GM19035 (cell line): Measurements from ENCODE around the gene KLHL6.
A peak's percentile ranks its signal among the peaks of the same experiment; 100 is the strongest.
"Not testable (repeated sequence)": the region's sequence is repeated elsewhere in the genome, so short reads cannot be mapped to it uniquely, and the experiment has no call there.

ENCODE experiments used
- ATAC-seq: cut with Tn5 transposase; IDR thresholded peaks from one replicate; pipeline ENCODE4 v1.9.1; 2021; ENCODE audit not compliant: unreplicated experiment

Gene KLHL6

DNA sequence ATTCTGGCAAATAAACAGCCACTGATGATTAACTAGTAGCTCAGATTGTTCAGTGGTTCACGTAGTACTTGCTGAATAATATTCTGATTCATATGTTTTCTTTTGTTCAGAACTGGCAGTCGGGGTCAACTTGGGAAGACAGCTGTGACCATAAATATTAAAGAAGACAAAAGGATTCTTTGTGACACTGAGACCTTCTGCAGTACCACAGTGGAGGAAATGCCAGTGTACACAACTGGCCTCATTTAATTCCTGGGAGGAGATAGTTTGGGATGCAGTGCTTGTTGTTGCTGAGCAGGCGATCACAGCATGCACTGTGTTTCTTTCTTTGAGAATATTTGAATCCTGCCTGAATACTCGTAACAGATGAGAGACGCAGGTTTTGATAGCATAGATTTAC, 100.4 kb downstream of the KLHL6 start:
- no peak for ATAC-seq

DNA sequence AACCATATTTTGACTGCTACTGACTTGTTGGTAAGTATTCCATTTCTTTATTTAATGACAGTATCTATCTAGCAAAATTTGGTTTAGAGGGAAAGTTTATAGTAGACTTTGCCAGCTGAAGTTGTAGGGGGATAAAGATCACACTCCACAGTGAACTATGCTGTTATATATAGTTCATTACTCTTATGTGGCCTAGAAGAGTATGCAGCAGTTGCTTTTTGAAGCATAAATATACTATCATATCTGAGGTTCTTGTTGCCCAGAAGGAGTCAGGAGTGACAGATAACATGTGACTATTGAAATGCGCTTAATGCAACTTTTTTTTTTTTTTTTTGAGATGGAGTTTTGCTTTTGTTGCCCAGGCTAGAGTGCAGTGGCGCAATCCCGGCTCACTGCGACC, 101.4 kb downstream of the KLHL6 start:
- ATAC-seq: no peak

DNA sequence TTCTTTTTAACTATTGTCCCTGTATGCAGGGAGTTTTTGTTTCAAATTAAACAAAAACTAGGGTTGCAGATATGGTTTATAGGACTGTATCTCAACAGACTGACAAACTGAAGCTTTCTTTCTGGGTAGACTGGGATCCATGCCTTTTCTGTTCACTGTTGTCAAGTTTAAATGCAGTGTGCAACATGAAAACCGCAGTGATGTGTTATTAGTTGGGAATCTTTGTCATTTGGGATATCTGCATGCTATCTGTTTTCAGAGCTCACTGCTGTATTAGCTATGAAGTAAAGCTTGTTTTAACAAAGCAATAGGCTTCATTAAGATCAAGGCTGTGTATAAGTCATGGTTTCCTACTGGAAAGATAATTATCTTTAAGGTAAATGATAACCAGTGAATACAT, 105.7 kb downstream of the KLHL6 start:
- no peak for ATAC-seq

DNA sequence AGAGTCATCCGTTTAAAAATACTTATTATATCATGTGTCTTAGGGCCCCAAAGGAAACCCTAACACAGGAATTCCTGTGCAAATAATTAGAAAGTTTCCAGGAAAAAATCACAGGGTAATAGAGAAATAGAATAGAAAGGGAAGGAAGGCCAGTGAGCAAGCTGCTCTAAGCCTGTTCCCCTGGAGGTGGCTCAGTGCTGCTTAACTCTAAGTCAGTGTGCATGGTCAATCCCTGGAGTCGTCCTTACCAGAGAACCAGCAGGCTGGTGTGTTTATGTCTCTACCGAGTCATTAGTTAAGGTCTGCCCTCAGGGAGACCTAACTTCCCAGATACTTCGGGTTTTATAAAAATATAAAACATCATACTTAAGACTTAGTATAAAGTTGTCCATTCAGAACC, 106.1 kb downstream of the KLHL6 start:
- ATAC-seq: no peak

DNA sequence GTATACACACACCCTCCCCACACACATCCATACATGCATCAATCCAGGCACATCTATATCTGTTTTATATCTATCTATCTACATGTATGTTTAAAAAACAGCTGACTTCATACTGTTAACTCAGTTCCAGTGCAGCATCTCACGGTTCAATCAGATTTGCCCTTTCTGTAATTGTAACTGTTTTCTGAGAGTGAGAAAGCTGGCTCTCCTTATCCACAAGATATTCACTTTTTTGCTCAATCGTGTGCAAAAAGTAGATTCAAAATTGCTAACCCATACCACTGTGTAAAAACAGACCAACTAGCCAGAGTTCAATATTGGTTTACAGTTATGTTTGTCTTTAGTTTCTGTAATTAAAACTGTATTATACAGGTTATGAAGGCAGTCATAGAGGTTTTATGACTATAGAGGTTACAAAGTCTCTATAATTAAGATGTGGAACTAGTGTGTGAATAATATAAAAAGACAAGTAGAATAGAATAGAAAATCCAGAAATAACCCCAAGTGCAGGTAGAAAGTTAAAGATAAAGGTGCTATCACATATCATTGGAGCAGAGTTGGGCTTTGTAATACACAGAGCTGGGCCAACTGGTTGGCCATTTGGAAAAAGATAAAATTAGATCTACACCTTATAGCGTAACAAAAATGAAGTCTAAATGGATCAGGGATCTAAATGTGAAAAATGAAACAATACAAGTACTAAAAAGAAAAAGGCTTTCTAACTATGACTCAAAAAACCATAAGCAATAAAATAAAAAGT, 107.0 kb downstream of the KLHL6 start:
- no peak for ATAC-seq

DNA sequence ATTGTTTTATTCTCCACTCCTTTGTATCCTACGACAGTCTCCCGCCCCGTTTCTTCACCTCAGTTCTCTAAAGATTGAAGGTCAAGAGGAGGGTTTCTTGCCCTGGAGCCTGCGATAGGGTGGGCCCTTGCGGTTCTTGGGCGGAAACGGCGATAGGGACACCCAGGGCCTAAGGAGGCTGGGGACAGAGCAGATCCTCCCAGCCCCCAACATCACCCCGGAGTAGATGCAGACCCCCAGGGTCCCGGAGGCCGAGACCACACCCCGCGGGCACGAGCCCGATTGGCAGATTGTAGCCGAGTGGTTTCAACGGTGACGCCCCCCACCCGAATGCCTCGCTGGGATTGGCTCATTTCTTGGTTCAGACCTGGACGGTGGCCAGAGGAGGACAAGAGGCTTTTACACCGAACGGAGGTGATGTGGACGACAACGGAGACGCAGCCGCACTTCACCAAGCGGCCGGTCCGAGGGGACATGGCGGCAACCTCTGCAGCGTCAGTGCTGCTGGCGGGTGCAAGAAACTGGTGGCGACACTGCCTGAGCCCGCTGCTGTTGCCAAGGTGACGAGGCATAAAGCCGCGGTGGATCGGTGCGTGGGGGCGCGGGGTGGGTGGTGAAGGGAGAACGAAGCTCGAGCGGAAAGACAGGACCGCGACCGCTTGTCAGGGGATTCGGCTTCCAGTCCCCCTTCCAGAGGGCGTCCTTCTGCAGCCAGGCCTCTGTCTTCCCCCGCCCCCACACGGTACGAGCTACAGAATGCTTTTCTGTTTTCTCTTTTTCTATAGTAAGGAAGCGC, 108.1 kb downstream of the KLHL6 start:
- peak; percentile 93 for ATAC-seq

DNA sequence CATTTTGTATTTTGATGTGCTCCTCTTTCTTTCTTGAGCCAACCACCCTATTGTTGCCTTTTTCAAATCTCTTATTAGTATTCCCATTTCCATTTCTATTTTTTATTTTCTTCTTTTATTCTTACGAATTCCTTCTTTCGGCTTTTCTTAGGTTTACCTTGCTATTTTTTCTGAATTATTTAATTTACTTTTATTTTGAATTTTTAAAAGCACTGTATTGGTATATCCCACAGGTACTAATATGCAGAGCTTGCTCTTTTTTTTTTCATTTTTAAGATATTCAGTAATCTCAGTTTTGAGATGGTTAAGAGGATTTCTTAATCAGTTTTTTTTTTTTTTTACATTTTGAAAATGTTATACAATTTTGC, 108.7 kb downstream of the KLHL6 start:
- no peak for ATAC-seq

DNA sequence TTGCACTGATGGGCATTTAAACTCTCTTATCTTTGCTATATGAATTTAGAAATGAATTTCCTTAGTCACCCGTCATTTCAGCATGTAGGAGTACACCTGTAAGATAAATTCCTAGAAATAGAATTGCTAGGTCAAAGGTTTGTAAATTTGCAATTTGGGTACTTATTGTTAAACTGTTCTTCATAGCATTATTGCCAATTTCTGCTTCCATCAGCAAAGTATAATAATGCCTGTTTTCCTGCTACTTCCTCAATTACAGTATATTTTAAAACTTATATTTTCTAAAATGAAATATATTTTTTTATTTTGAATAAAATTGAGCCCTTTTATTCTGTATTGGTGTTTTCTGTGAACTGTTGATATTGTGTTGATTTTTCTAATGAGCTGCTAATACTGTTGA, 110.8 kb downstream of the KLHL6 start:
- ATAC-seq: no peak

DNA sequence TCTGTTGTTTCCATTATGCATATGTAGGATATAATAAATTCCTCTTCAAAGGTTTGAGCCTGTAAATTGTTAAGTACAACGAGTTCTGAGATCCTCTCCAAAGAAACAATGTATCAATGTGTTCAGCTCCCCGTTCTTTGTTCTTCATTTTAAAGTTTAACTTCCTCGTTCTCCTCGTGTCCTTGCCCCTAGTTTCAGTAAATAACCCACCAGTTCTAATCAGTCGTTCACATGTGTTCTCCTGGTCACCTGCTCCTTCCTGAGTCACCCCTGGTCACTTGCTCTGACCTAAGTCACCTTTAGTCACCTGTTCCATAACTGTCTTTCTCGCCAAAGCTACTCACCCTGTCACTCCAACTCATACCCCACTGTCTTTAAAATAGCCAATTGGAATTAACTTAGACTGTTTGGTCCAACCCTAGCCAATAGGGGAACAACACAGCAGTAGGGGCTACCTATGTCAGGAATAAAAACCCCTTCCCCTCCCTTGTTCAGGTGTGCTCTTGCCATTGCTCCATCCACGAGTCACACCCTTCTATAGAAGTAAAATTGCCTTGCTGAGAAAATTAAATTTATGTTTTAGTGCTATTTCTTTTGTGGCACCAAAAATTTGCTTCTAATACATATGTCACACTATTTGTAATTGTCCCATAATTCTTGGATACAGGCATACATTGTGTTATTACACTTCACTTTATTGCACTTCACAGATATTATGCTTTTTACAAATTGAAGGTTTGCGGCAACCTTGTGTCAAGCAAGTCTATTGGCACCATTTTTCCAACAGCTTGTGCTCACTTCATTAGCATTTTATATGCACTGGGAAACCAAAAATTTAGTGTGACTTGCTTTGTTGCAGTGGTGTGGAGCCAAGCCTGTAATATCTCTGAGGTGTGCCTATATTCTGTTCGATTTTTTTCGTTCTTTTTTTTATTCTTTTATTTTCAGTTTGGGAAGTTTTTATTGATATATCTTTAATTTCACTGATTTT, 111.8 kb downstream of the KLHL6 start:
- no peak for ATAC-seq

DNA sequence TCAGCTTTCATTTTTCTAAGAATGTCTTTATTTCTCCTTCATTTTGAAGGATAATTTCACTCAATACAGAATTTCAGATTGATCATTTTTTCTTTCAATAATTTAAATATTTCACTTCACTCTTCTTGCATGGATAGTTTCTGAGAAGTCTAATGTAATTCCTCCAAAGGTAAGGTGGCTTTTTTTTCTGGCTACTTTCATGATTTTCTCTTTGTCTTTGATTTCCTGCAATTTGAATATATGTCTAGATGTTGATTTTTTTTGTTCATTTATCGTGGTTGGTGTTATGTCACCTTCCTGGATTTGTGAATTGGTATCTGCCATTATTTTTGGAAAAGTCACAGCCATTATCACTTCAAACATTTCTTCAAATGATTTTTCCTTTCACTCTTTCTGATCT, 112.5 kb downstream of the KLHL6 start:
- no peak for ATAC-seq

DNA sequence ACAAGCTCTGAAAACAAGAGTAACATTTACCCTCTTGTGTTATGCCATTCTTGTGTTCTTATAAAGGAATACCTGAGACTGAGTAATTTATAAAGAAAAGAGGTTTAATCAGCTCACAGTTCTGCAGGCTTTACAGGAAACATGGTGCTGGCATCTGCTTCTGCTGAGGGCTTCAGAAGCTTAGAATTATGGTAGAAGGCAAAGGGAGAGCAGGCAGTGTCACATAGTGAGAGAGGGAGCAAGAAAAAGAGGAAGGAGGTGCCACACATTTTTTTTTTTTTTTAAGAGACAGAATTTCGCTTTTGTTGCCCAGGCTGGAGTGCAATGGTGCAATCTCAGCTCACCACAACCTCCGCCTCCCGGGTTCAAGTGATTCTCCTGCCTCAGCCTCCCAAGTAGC, 115.0 kb downstream of the KLHL6 start:
- not testable (repeated sequence) for ATAC-seq

DNA sequence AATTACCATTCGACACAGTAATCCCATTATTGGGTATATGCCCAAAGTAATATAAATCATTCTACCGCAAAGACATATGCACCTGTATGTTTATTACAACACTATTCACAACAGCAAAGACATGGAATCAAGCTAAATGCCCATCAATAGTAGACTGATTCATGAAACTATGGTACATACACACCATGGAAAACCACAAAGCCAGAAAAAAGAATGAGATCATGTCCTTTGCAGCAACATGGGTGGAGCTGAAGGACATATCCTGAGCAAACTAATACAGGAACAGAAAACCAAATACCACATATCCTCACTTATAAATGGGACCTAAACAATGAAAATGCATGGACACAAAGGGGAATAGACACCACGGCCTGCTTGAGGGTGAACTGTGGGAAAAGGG, 116.0 kb downstream of the KLHL6 start:
- ATAC-seq: no peak

DNA sequence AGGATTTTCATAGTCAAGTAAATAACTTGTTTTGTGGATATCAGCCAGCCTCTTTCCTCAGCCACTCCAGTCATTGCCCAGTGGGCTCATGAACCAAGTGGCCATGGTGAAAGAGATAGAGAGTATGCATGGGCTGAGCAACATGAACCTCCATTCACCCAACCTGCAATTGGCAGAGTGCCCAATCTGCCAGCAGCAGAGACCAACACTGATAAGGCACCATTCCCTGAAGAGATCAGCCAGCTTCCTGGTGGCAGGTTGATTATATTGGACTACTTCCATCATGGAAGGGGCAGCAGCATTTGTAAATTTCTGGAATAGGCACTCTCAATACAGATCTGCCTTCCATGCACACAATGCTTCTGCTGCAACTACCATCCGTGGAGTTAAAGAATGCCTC, 116.8 kb downstream of the KLHL6 start:
- no peak for ATAC-seq

DNA sequence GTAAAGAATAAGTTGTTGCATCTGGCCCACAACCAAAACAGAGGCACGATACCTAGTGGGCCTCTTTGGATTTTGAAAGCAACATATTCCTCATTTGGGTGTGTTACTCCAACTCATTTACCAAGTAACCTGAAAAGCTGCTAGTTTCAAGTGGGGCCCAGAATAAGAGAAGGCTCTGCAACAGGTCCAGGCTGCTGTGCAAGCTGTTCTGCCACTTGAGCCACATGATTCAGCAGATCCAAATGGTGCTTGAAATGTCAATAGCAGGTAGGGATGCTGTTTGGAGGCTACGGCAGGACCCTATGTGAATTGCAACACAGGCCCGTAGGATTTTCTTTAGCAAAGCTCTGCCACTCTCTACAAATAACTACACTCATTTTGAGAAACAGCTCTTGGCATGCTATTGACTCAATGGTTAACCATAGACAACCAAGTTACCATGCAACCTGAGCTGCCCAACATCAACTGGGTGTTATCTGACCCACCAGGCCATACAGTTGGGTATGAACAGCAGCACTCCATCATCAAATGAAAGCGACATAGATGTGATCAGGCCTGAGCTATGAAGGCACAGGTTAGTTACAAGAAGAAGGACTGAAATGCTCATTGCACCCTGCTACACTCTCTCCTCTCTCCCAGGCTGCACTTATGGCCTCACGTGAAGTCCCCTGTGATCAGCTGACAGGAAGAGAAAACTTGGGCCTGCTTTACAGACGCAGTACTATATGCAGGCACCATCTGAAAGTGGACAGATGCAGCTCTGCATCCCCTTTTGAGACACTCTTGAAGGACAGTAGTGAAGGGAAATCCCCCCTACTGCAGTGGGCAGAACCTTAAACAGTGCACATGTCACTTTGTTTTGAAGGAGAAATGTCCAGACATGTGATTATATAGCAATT, 117.6 kb downstream of the KLHL6 start:
- no peak for ATAC-seq
